HEK293 (cell line): ENCODE data around the gene PKIG.

ENCODE experiments used
- CTCF ChIA-PET: fragments of 350-600 bp; formaldehyde crosslinking; extraction: SDS; loops from one replicate; lab custom pipeline; 2021; ENCODE audit warnings: antibody characterized with exemption; lab: Yijun Ruan, JAX
- POLR2A ChIA-PET: fragments of 300-600 bp; formaldehyde crosslinking; extraction: SDS; loops from one replicate; lab custom pipeline; 2020; ENCODE audit warnings: antibody characterized with exemption, inconsistent platforms; lab: Yijun Ruan, JAX
- H3K27ac ChIP-seq: fragments of 200-500 bp; sonication (Bioruptor generic); 2 replicates; pipeline ENCODE4 v1.5.1; 2014; ENCODE audit warnings: low read depth, low read length, control low read depth, inconsistent platforms; ENCODE audit errors: extremely low read depth
- H3K36me3 ChIP-seq, 2 experiments: fragments of 200-500 bp in 1 of 2; sonication (Bioruptor generic) in 1 of 2; 1 replicate in 1 of 2; 2 replicates in 1 of 2; pipeline ENCODE4 v1.5.1; 2014 to 2017; ENCODE audit warnings: inconsistent platforms in 2 of 2, low read length in 2 of 2; ENCODE audit not compliant: control insufficient read depth in 2 of 2, insufficient read depth in 1 of 2
- H3K4me1 ChIP-seq: fragments of 200-500 bp; sonication (Bioruptor generic); 2 replicates; pipeline ENCODE4 v1.5.1; 2014; ENCODE audit warnings: mild to moderate bottlenecking, low read length, inconsistent platforms; ENCODE audit not compliant: control insufficient read depth, insufficient read depth
- H3K4me3 ChIP-seq: 2 replicates; pipeline ENCODE4 v1.5.1; 2011; ENCODE audit warnings: low read depth, mild to moderate bottlenecking, control low read depth, low read length, moderate library complexity
- H3K9me3 ChIP-seq: fragments of 200-500 bp; sonication (Bioruptor generic); 2 replicates; pipeline ENCODE4 v1.5.1; 2014; ENCODE audit warnings: low read depth, low read length, inconsistent platforms; ENCODE audit not compliant: control insufficient read depth, insufficient read depth
- BCL11A ChIP-seq: fragments of 450-650 bp; formaldehyde crosslinking; IDR thresholded peaks from 2 replicates; pipeline ENCODE4 v1.5.1; 2016; ENCODE audit warnings: low read depth, missing biosample characterization, missing genetic modification characterization
- BCL6B ChIP-seq: fragments of 450-650 bp; formaldehyde crosslinking; IDR thresholded peaks from 2 replicates; pipeline ENCODE4 v1.5.1; 2017; ENCODE audit warnings: missing biosample characterization, missing genetic modification characterization
- GLI4 ChIP-seq: fragments of 450-650 bp; formaldehyde crosslinking; IDR thresholded peaks from 2 replicates; pipeline ENCODE4 v1.5.1; 2016; ENCODE audit warnings: missing biosample characterization, missing genetic modification characterization
- IKZF3 ChIP-seq: fragments of 450-650 bp; IDR thresholded peaks from 2 replicates; pipeline ENCODE4 v1.5.0; 2018; ENCODE audit warnings: missing biosample characterization, mild to moderate bottlenecking, missing genetic modification characterization, moderate library complexity
- OSR2 ChIP-seq: fragments of 450-650 bp; formaldehyde crosslinking; IDR thresholded peaks from 2 replicates; pipeline ENCODE4 v1.5.1; 2016; ENCODE audit warnings: missing biosample characterization, missing genetic modification characterization
- OVOL3 ChIP-seq: fragments of 450-650 bp; formaldehyde crosslinking; IDR thresholded peaks from 2 replicates; pipeline ENCODE4 v1.5.1; 2016; ENCODE audit warnings: missing biosample characterization, missing genetic modification characterization
- REPIN1 ChIP-seq: fragments of 450-650 bp; formaldehyde crosslinking; IDR thresholded peaks from 2 replicates; pipeline ENCODE4 v1.5.1; 2017; ENCODE audit warnings: missing biosample characterization, missing genetic modification characterization, low read depth
- WT1 ChIP-seq: fragments of 450-650 bp; formaldehyde crosslinking; IDR thresholded peaks from 2 replicates; pipeline ENCODE4 v1.5.1; 2016; ENCODE audit warnings: missing biosample characterization, missing genetic modification characterization
- ZBTB44 ChIP-seq: fragments of 450-650 bp; IDR thresholded peaks from 2 replicates; pipeline ENCODE4 v1.5.1; 2018; ENCODE audit warnings: missing biosample characterization, mild to moderate bottlenecking, missing genetic modification characterization
- ZNF169 ChIP-seq: fragments of 450-650 bp; formaldehyde crosslinking; IDR thresholded peaks from 2 replicates; pipeline ENCODE4 v1.5.1; 2016; ENCODE audit warnings: missing biosample characterization, missing genetic modification characterization
- ZNF174 ChIP-seq: fragments of 450-650 bp; formaldehyde crosslinking; IDR thresholded peaks from 2 replicates; pipeline ENCODE4 v1.5.0; 2017; ENCODE audit warnings: missing biosample characterization, mild to moderate bottlenecking, missing genetic modification characterization
- ZNF175 ChIP-seq: fragments of 450-650 bp; formaldehyde crosslinking; IDR thresholded peaks from 2 replicates; pipeline ENCODE4 v1.5.1; 2016; ENCODE audit warnings: missing biosample characterization, missing genetic modification characterization
- ZNF18 ChIP-seq: fragments of 450-650 bp; formaldehyde crosslinking; IDR thresholded peaks from 2 replicates; pipeline ENCODE4 v1.5.1; 2016; ENCODE audit warnings: missing biosample characterization, missing genetic modification characterization
- ZNF184 ChIP-seq: fragments of 450-650 bp; IDR thresholded peaks from 2 replicates; pipeline ENCODE4 v1.5.1; 2018; ENCODE audit warnings: missing biosample characterization, mild to moderate bottlenecking, missing genetic modification characterization
- ZNF221 ChIP-seq: fragments of 450-650 bp; formaldehyde crosslinking; IDR thresholded peaks from 2 replicates; pipeline ENCODE4 v1.5.1; 2017; ENCODE audit warnings: missing biosample characterization, missing genetic modification characterization, borderline replicate concordance
- ZNF561 ChIP-seq: fragments of 450-650 bp; IDR thresholded peaks from 2 replicates; pipeline ENCODE4 v1.5.1; 2018; ENCODE audit warnings: missing biosample characterization, missing genetic modification characterization, borderline replicate concordance
- ZNF585B ChIP-seq: fragments of 450-650 bp; formaldehyde crosslinking; IDR thresholded peaks from 2 replicates; pipeline ENCODE4 v1.5.1; 2016; ENCODE audit warnings: missing biosample characterization, missing genetic modification characterization
- ZNF600 ChIP-seq: fragments of 450-650 bp; formaldehyde crosslinking; IDR thresholded peaks from 2 replicates; pipeline ENCODE4 v1.5.1; 2016; ENCODE audit warnings: missing biosample characterization, missing genetic modification characterization
- ZNF658 ChIP-seq: fragments of 450-650 bp; formaldehyde crosslinking; IDR thresholded peaks from 2 replicates; pipeline ENCODE4; 2016; ENCODE audit warnings: missing biosample characterization, missing genetic modification characterization
- ZNF701 ChIP-seq: fragments of 450-650 bp; formaldehyde crosslinking; IDR thresholded peaks from 2 replicates; pipeline ENCODE4 v1.5.1; 2016; ENCODE audit warnings: missing biosample characterization, missing genetic modification characterization
- ZNF704 ChIP-seq: fragments of 450-650 bp; formaldehyde crosslinking; IDR thresholded peaks from 2 replicates; pipeline ENCODE4 v1.5.1; 2016; ENCODE audit warnings: missing biosample characterization, missing genetic modification characterization

PKIG gene

GRCh38 chr20:44584162-44584561 lies 1.8 kb downstream of the PKIG start:
- POLR2A ChIA-PET = no interaction called here
- CTCF ChIA-PET = no interaction called here
- H3K4me3 ChIP-seq = no peak overlapping the region
- no peaks in the 10 kb centered on the region for H3K9me3 ChIP-seq
- H3K4me1 ChIP-seq = peaks cover 14% of the 10 kb centered on the region
- no peaks in the 10 kb centered on the region for H3K36me3 ChIP-seq
- no peak overlapping the region for H3K27ac ChIP-seq
- TF ChIP-seq IKZF3 (tag by site-specific recombination) = no peak
- TF ChIP-seq ZNF561 (tag by site-specific recombination) = no peak
- TF ChIP-seq GLI4 (tag by site-specific recombination) = no peak
- TF ChIP-seq ZNF184 (tag by site-specific recombination) = no peak
- TF ChIP-seq BCL6B = no peak
- no peak for TF ChIP-seq ZNF600
- TF ChIP-seq OVOL3 (tag by site-specific recombination) = no peak
- TF ChIP-seq ZNF174 (tag by site-specific recombination) = no peak
- TF ChIP-seq ZNF658 (tag by site-specific recombination) = no peak
- TF ChIP-seq ZNF221 (tag by site-specific recombination) = no peak
- TF ChIP-seq ZNF701 = no peak
- no peak for TF ChIP-seq ZNF175 (tag by site-specific recombination)
- no peak for TF ChIP-seq BCL11A (tag by site-specific recombination)
- TF ChIP-seq REPIN1 = no peak
- TF ChIP-seq ZNF18 = no peak
- TF ChIP-seq ZNF585B (tag by site-specific recombination) = no peak
- TF ChIP-seq ZBTB44 (tag by site-specific recombination) = no peak
- no peak for TF ChIP-seq WT1

GRCh38 chr20:44585057-44585963 lies 2.9 kb downstream of the PKIG start:
- CTCF ChIA-PET = interaction anchor here (1.5 kb wide), 1 partner anchor 9 kb away, joined by 5 read pairs; no protein-coding TSS in a partner anchor
- H3K36me3 ChIP-seq = no peaks in the 10 kb centered on the region
- peaks cover 14% of the 10 kb centered on the region for H3K4me1 ChIP-seq
- no peak for TF ChIP-seq ZNF704 (tag by site-specific recombination)
- TF ChIP-seq OSR2 (tag by site-specific recombination) = no peak
- no peak for TF ChIP-seq ZNF169
- POLR2A ChIA-PET = no interaction called here
- H3K27ac ChIP-seq = no peak overlapping the region
- no peak overlapping the region for H3K4me3 ChIP-seq
- no peaks in the 10 kb centered on the region for H3K9me3 ChIP-seq
